NCI-H1436 (cell line): Measurements from ENCODE around the gene PQBP1.
A peak's percentile ranks its signal among the peaks of the same experiment; 100 is the strongest.

Experiments used
- DNase-seq: peaks from one replicate; lab custom pipeline; 2025; lab: John Stamatoyannopoulos, UW

Gene PQBP1

GRCh38 chrX:48902135-48902534 is 4.4 kb downstream of the PQBP1 start:
- no peak for DNase-seq

GRCh38 chrX:48902776-48903175 is 5.0 kb downstream of the PQBP1 start:
- no peak for DNase-seq

GRCh38 chrX:48903290-48903689 is 5.6 kb downstream of the PQBP1 start:
- no peak for DNase-seq

GRCh38 chrX:48904180-48904579 is 6.5 kb downstream of the PQBP1 start:
- no peak for DNase-seq

- no peak for DNase-seq
Observed at GRCh38 chrX:48904626-48905025, 6.9 kb downstream of the PQBP1 start.

GRCh38 chrX:48905090-48905790 is 7.5 kb downstream of the PQBP1 start:
- no peak for DNase-seq

- no peak for DNase-seq
Observed at GRCh38 chrX:48908600-48908999, 10.9 kb downstream of the PQBP1 start.

GRCh38 chrX:48909703-48910294 is 12.1 kb downstream of the PQBP1 start:
- DNase-seq = no peak

GRCh38 chrX:48910926-48911411 is 13.2 kb downstream of the PQBP1 start:
- DNase-seq = no peak

GRCh38 chrX:48911412-48912182 is 13.9 kb downstream of the PQBP1 start, which contains the start of gene SLC35A2:
TSS of gene SLC35A2 (minus strand) at chrX:48911646. CDS start at chrX:48911636, 10 bp downstream.
- DNase-seq = peak; percentile 48

GRCh38 chrX:48913605-48914366 is 16.1 kb downstream of the PQBP1 start:
- no peak for DNase-seq

- no peak for DNase-seq
Observed at GRCh38 chrX:48914593-48915493, 17.1 kb downstream of the PQBP1 start.

GRCh38 chrX:48917139-48918001 is 19.6 kb downstream of the PQBP1 start:
- peak; percentile 78 for DNase-seq

- no peak for DNase-seq
Observed at GRCh38 chrX:48918301-48918642, 20.5 kb downstream of the PQBP1 start.

- peak; percentile 88 for DNase-seq
Observed at GRCh38 chrX:48918643-48919340, 21.1 kb downstream of the PQBP1 start, which contains the start of gene PIM2. TSS of gene PIM2 (minus strand) at chrX:48919024. CDS start at chrX:48918834, 190 bp downstream.

GRCh38 chrX:48919360-48919841 is 21.7 kb downstream of the PQBP1 start:
- DNase-seq = no peak

- DNase-seq = no peak
Observed at GRCh38 chrX:48919947-48920717, 22.4 kb downstream of the PQBP1 start.

- DNase-seq = no peak
Observed at GRCh38 chrX:48920718-48921104, 23.0 kb downstream of the PQBP1 start.
